Osteoblast (primary cell): ENCODE data around the gene ELOVL7. TPM values are rescaled to one million over a fixed set of nuclear protein-coding genes. Genes with fewer than 3 reads are reported as not detected.

Source experiments
- DNase-seq: peaks from one replicate; pipeline ENCODE4 v3.0.0; 2011; ENCODE audit warnings: low spot score, mixed read lengths; ENCODE audit not compliant: insufficient read length; ENCODE audit errors: missing footprints
- H2AFZ ChIP-seq: 2 replicates; pipeline ENCODE4 v1.6.0; 2011; ENCODE audit warnings: mild to moderate bottlenecking, low read length
- H3K27ac ChIP-seq: 2 replicates; pipeline ENCODE4 v1.5.1; 2011; ENCODE audit warnings: mild to moderate bottlenecking, low read depth, low read length, moderate library complexity
- H3K27me3 ChIP-seq: 2 replicates; pipeline ENCODE4 v1.6.0; 2012; ENCODE audit warnings: mild to moderate bottlenecking, control low read depth, inconsistent platforms, low read length, moderate library complexity; ENCODE audit not compliant: insufficient read depth
- H3K36me3 ChIP-seq: 2 replicates; pipeline ENCODE4 v1.5.1; 2011; ENCODE audit warnings: mild to moderate bottlenecking, low read length, control low read depth, moderate library complexity; ENCODE audit not compliant: insufficient read depth
- H3K4me1 ChIP-seq: 2 replicates; pipeline ENCODE4 v1.5.1; 2011; ENCODE audit warnings: mild to moderate bottlenecking, low read length, control low read depth, moderate library complexity; ENCODE audit not compliant: insufficient read depth
- H3K4me2 ChIP-seq: 2 replicates; pipeline ENCODE4 v1.6.0; 2011; ENCODE audit warnings: mild to moderate bottlenecking, low read length; ENCODE audit not compliant: insufficient read depth
- H3K4me3 ChIP-seq: fragments of 200-600 bp; sonication (generic); 3 replicates; pipeline ENCODE4 v1.5.1; 2012; ENCODE audit warnings: mild to moderate bottlenecking, low read length, inconsistent platforms; ENCODE audit not compliant: insufficient read depth
- H3K79me2 ChIP-seq: 2 replicates; pipeline ENCODE4 v1.6.0; 2012; ENCODE audit warnings: mild to moderate bottlenecking, low read length, control low read depth, inconsistent platforms; ENCODE audit not compliant: insufficient read depth
- H3K9me3 ChIP-seq: 2 replicates; pipeline ENCODE4 v1.5.1; 2011; ENCODE audit warnings: low read depth, low read length, control low read depth
- H4K20me1 ChIP-seq: 2 replicates; pipeline ENCODE4 v1.6.0; 2012; ENCODE audit warnings: mild to moderate bottlenecking, low read length, control low read depth; ENCODE audit not compliant: insufficient read depth
- CTCF ChIP-seq: IDR thresholded peaks from 2 replicates; pipeline ENCODE4 v1.5.1; 2011; ENCODE audit warnings: mild to moderate bottlenecking, low read depth, low read length, moderate library complexity; ENCODE audit errors: extremely low read depth
- total RNA-seq: library from RNA; depleted of rRNA; stranded (reverse); fragments of >200 nt; gene quantifications from 2 replicates; pipeline ENCODE4 v1.2.3, GENCODE V29; 2012

Gene ELOVL7
- total RNA-seq, 1 donor = under 0.01 TPM

GRCh38 chr5:60727033-60727679, 116.9 kb downstream of the ELOVL7 start:
- TF ChIP-seq CTCF = no peak
- Histone ChIP-seq H3K36me3 (no peaks in the 10 kb centered on the region), H4K20me1 (no peaks in the 10 kb centered on the region), H3K79me2 (no peaks in the 10 kb centered on the region), H3K9me3 (no peaks in the 10 kb centered on the region), H3K27me3 (no peaks in the 10 kb centered on the region), H3K27ac (no peak overlapping the region), H2AFZ (no peak overlapping the region), H3K4me1 (no peaks in the 10 kb centered on the region), H3K4me2 (no peak overlapping the region), H3K4me3 (no peak overlapping the region)
- DNase-seq = no peak

GRCh38 chr5:60724126-60724525, 119.9 kb downstream of the ELOVL7 start:
- Histone ChIP-seq H3K4me3 (no peak overlapping the region), H3K79me2 (no peaks in the 10 kb centered on the region), H3K36me3 (no peaks in the 10 kb centered on the region), H4K20me1 (no peaks in the 10 kb centered on the region), H3K9me3 (no peaks in the 10 kb centered on the region), H3K4me2 (no peak overlapping the region), H2AFZ (no peak overlapping the region), H3K27ac (no peak overlapping the region), H3K27me3 (no peaks in the 10 kb centered on the region), H3K4me1 (no peaks in the 10 kb centered on the region)
- no peak for TF ChIP-seq CTCF
- no peak for DNase-seq

- no peak overlapping the region for H2AFZ ChIP-seq
- no peak overlapping the region for H3K27ac ChIP-seq
- no peak for TF ChIP-seq CTCF
- H3K4me1 ChIP-seq = no peaks in the 10 kb centered on the region
- H3K27me3 ChIP-seq = no peaks in the 10 kb centered on the region
- H3K4me2 ChIP-seq = no peak overlapping the region
- no peak for DNase-seq
- no peaks in the 10 kb centered on the region for H3K36me3 ChIP-seq
- H3K79me2 ChIP-seq = no peaks in the 10 kb centered on the region
- H3K9me3 ChIP-seq = no peaks in the 10 kb centered on the region
- no peak overlapping the region for H3K4me3 ChIP-seq
- no peaks in the 10 kb centered on the region for H4K20me1 ChIP-seq
Observed at GRCh38 chr5:60722416-60722815, 121.7 kb downstream of the ELOVL7 start.

GRCh38 chr5:60719329-60719728, 124.7 kb downstream of the ELOVL7 start:
- no peak overlapping the region for H2AFZ ChIP-seq
- no peaks in the 10 kb centered on the region for H3K79me2 ChIP-seq
- no peak for DNase-seq
- H3K4me3 ChIP-seq = no peak overlapping the region
- H3K4me1 ChIP-seq = no peaks in the 10 kb centered on the region
- H3K9me3 ChIP-seq = no peaks in the 10 kb centered on the region
- H3K27ac ChIP-seq = no peak overlapping the region
- no peaks in the 10 kb centered on the region for H4K20me1 ChIP-seq
- no peaks in the 10 kb centered on the region for H3K36me3 ChIP-seq
- no peak for TF ChIP-seq CTCF
- H3K4me2 ChIP-seq = no peak overlapping the region
- no peaks in the 10 kb centered on the region for H3K27me3 ChIP-seq
